Measurements from ENCODE around the gene CCNQ. TPM values are rescaled to one million over a fixed set of nuclear protein-coding genes. Genes with fewer than 3 reads are reported as not detected.
A peak's percentile ranks its signal among the peaks of the same experiment; 100 is the strongest.

Gene CCNQ
- polyA plus RNA-seq, 1 of the 3 experiments (the other 2 are of a cell fraction): 45.3 TPM

GRCh38 chrX:153627675-153628111 is 28.8 kb upstream of the CCNQ start:
- TF ChIP-seq JUND (IDR thresholded peaks at IDR 0.05) (no peak), FOXJ3 (CRISPR knock-in tag; IDR thresholded peaks at IDR 0.05) (no peak), TAF1 (IDR thresholded peaks at IDR 0.05; ENCODE audit: borderline replicate concordance, low read depth, low read length) (no peak), GABPA (IDR thresholded peaks at IDR 0.05; ENCODE audit: low read depth) (no peak), POLR2AphosphoS5 (IDR thresholded peaks at IDR 0.05; ENCODE audit: low read depth, low read length) (no peak), FOSL2 (IDR thresholded peaks at IDR 0.05; ENCODE audit: borderline replicate concordance, low read depth) (no peak), RCOR1 (IDR thresholded peaks at IDR 0.05; ENCODE audit: low read length) (no peak), SIN3A (IDR thresholded peaks at IDR 0.05; ENCODE audit: borderline replicate concordance, low read depth, low read length) (no peak), NRF1 (IDR thresholded peaks at IDR 0.05; ENCODE audit: low read depth, low read length) (no peak), ZBTB33 (IDR thresholded peaks at IDR 0.05; ENCODE audit: borderline replicate concordance, low read depth) (no peak), EZH2phosphoT487 (IDR thresholded peaks at IDR 0.05; ENCODE audit: borderline replicate concordance, low read depth) (no peak)
- Histone ChIP-seq H3F3A (replicated peaks; ENCODE audit: insufficient read depth) (no peaks in the 10 kb centered on the region), H3K27ac (ENCODE audit: low read depth in 2 of 2, low read length in 1 of 2) (no peak overlapping the region), H3K4me2 (no peak overlapping the region), H3K36me3 (replicated peaks in 1 of 2; ENCODE audit: control insufficient read depth in 1 of 2, insufficient read depth in 2 of 2, low read length in 1 of 2) (no peaks in the 10 kb centered on the region), H3K27me3 (ENCODE audit: insufficient read depth) (peaks cover 59% of the 10 kb centered on the region), H3K9me2 (no peaks in the 10 kb centered on the region), H2AFZ (ENCODE audit: low read depth) (no peak overlapping the region), H3K4me1 (ENCODE audit: control insufficient read depth in 1 of 2, insufficient read depth in 2 of 2, low read depth in 1 of 2, low read length in 1 of 2) (no peaks in the 10 kb centered on the region; a peak in 1 of 4 replicates), H4K20me1 (ENCODE audit: insufficient read depth) (no peaks in the 10 kb centered on the region), H3K79me2 (ENCODE audit: insufficient read depth) (no peaks in the 10 kb centered on the region), H3K9me3 (peaks cover 7% of the 10 kb centered on the region; the same call in 1 of the 2 replicates), H3K9ac (no peak overlapping the region), H3K4me3 (ENCODE audit: low read depth in 2 of 2, low read length in 1 of 2) (no peak overlapping the region)
- CTCF ChIA-PET: interaction anchor here (1.2 kb wide), 1 partner anchor 17 kb away, joined by 3 read pairs; no protein-coding TSS in a partner anchor
- POLR2A ChIA-PET: no interaction called here
- WGBS (ENCODE audit: low lambda C conversion rate): 71% methylated on average over 6 of the region's 15 CpGs
- DNase-seq: peak; percentile 23

- Histone ChIP-seq H3K4me2 (no peak overlapping the region), H3K9ac (no peak overlapping the region), H3K27ac (ENCODE audit: low read depth in 2 of 2, low read length in 1 of 2) (no peak overlapping the region), H2AFZ (ENCODE audit: low read depth) (no peak overlapping the region), H3K9me3 (peaks cover 7% of the 10 kb centered on the region; the same call in 1 of the 2 replicates), H3F3A (replicated peaks; ENCODE audit: insufficient read depth) (no peaks in the 10 kb centered on the region), H3K4me1 (ENCODE audit: control insufficient read depth in 1 of 2, insufficient read depth in 2 of 2, low read depth in 1 of 2, low read length in 1 of 2) (no peaks in the 10 kb centered on the region; a peak in 1 of 4 replicates), H3K27me3 (ENCODE audit: insufficient read depth) (peaks cover 65% of the 10 kb centered on the region), H4K20me1 (ENCODE audit: insufficient read depth) (no peaks in the 10 kb centered on the region), H3K36me3 (replicated peaks in 1 of 2; ENCODE audit: control insufficient read depth in 1 of 2, insufficient read depth in 2 of 2, low read length in 1 of 2) (no peaks in the 10 kb centered on the region), H3K9me2 (no peaks in the 10 kb centered on the region), H3K79me2 (ENCODE audit: insufficient read depth) (no peaks in the 10 kb centered on the region), H3K4me3 (ENCODE audit: low read depth in 2 of 2, low read length in 1 of 2) (no peak overlapping the region)
- WGBS (ENCODE audit: low lambda C conversion rate): 61% methylated on average over 24 of the region's 35 CpGs
- no peak for DNase-seq
- CTCF ChIA-PET: interaction anchor here (1.2 to 1.5 kb wide), 2 partner anchors 16 to 17 kb away, joined by 3 read pairs; no protein-coding TSS in a partner anchor
- POLR2A ChIA-PET: no interaction called here
- no peak for TF ChIP-seq PBX3 (IDR thresholded peaks at IDR 0.05)
- no peak for TF ChIP-seq FOXM1 (IDR thresholded peaks at IDR 0.05; ENCODE audit: low read depth)
- TF ChIP-seq EZH2phosphoT487 (IDR thresholded peaks at IDR 0.05; ENCODE audit: borderline replicate concordance, low read depth): no peak
- TF ChIP-seq CTCF (IDR thresholded peaks at IDR 0.05): no peak
- TF ChIP-seq USF1 (IDR thresholded peaks at IDR 0.05; ENCODE audit: borderline replicate concordance, low read depth): no peak
- no peak for TF ChIP-seq POLR2AphosphoS5 (IDR thresholded peaks at IDR 0.05; ENCODE audit: low read depth, low read length)
- TF ChIP-seq TAF1 (IDR thresholded peaks at IDR 0.05; ENCODE audit: borderline replicate concordance, low read depth, low read length): no peak
- no peak for TF ChIP-seq RAD21 (IDR thresholded peaks at IDR 0.05; ENCODE audit: low read length)
- TF ChIP-seq ZBTB33 (IDR thresholded peaks at IDR 0.05; ENCODE audit: borderline replicate concordance, low read depth): no peak
- no peak for TF ChIP-seq MXI1 (IDR thresholded peaks at IDR 0.05; ENCODE audit: low read depth, low read length)
Observed at GRCh38 chrX:153626863-153627674, 28.1 kb upstream of the CCNQ start.
